HG02623 (cell line): ENCODE results near the gene SHC2.

Experiments
- ATAC-seq: cut with Tn5 transposase; IDR thresholded peaks from one replicate; pipeline ENCODE4 v1.9.1; 2021; ENCODE audit warnings: moderate library complexity; ENCODE audit not compliant: unreplicated experiment

Gene SHC2, protein sequence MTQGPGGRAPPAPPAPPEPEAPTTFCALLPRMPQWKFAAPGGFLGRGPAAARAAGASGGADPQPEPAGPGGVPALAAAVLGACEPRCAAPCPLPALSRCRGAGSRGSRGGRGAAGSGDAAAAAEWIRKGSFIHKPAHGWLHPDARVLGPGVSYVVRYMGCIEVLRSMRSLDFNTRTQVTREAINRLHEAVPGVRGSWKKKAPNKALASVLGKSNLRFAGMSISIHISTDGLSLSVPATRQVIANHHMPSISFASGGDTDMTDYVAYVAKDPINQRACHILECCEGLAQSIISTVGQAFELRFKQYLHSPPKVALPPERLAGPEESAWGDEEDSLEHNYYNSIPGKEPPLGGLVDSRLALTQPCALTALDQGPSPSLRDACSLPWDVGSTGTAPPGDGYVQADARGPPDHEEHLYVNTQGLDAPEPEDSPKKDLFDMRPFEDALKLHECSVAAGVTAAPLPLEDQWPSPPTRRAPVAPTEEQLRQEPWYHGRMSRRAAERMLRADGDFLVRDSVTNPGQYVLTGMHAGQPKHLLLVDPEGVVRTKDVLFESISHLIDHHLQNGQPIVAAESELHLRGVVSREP

DNA sequence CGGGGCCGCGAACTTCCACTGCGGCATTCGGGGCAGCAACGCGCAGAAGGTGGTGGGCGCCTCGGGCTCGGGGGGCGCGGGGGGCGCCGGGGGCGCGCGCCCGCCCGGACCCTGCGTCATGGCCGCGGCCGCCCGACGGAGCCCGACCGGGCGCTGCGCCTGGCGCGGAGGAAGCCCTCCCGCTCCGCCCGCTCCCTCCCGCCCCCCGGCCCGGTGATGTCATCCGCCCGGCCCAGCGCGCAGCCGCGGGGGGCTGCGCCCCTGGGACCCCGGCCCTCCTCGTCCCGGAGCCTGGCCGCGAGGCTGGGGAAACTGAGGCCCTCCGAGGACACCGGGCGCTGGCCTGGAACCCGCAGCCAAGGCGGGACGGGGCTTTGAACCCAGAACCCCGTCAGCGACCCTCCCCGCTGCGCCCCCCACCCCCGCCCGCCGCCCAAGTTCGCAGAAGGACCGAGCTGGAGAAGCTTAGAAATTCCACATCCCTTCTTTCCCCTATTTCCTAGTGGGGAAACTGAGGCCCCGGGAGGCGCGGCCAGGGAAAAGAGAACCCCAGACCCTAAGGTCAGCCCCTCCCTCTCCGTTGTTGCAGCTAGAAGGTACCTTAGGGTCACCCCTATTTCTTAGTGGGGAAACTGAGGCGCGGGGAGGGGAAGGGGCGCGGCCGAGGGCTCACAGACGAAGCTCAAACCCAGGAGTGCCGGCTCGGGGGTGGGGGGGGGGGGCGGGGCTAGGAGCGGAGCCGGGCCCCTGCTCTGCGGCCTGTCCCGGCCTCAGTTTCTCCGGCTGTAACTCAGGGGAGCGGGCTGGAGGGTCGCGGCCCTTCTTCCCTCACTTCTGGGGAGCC lies at the start of gene SHC2:
SHC2 (minus strand) TSS at position 157 of the 844 bp plus-strand sequence; CDS start at position 120, 37 bp downstream.
- ATAC-seq, result no peak

DNA sequence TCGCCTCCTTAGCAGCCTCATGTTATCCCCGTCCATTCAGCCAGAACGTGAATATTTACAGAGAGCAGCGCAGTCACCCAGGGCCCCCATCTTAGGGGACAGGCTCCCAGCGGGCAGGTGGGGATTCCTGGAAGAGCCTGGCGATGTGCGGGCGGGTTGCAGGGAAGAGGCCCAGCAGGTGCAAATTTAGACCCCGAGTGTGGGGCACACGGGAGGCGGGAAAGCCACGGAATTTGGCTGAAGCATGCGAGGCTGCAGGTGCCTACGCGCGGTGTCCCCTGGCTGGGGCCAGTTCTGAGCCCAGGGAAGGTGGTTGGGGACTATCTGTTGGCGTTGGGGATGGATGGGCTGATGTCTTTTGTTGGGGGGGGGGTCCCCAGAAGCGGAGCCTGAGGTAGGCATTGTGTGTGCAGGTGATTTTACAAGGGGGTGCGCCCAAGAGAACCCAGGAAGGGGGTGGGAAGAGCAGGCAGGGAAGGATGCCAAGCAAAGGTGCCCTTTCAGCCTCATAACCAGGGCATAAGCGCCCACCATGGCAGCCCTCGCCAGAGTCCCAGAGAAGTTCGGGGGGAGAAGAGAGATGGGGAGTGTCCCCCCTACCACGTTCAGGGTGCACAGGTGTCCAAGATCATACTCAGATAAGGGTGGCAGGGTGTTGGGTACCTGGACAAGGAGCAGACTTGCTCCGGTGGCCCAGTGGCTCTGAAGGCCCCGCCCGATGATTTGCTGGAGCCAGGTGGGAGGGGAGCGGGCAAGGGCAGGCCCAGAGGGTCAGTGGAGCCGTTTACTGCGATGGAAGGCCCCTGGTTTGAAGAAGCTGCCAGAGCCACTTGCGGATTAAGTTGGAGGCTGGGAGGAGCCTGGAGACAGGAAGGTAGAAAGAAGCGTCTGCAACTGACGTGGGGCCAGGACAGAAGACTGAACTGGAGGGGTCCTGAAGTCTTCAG lies 47.6 kb upstream of the SHC2 start:
- no peak for ATAC-seq

DNA sequence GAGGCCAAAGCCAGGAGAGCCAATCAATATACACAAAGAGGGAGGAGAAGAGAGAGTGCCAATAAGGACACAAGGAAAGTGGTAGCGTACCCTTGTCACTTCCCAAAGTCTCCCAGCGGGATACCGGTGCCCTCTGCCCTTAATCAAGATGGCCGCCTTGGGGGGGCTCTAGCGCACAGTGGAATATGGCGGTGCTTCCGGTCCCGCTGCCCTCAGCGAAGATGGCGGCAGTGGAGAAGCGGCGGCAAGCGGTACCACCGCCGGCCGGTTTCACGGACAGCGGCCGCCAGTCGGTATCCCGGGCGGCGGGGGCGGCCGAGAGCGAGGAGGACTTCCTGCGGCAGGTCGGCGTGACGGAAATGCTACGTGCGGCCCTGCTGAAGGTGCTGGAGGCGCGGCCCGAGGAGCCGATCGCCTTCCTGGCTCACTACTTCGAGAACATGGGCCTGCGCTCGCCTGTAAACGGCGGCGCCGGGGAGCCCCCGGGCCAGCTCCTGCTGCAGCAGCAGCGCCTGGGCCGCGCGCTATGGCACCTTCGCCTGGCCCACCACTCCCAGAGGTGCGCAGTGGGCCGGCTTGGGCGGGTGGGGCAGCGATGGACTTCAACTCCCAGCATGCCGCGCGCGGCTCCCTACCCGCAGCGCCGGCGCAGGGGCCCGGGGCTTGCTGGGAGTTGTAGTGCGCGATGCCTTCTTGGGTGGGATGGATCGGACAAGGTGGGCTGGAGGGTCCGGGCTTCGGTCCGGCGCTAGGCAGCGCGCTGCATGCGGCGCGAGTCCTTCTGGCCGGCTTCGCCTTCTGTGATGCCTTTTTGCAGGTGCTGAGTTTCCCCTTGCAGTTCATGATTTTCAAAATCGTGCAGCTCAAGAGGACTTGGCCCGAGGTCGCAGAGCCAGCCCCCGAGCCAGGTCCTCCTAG lies 46.7 kb upstream of the SHC2 start, which contains the start of gene TPGS1:
TPGS1 (plus strand) TSS at position 212 of the 918 bp plus-strand sequence; CDS start at position 222, 10 bp downstream.
- peak; percentile 43 for ATAC-seq

DNA sequence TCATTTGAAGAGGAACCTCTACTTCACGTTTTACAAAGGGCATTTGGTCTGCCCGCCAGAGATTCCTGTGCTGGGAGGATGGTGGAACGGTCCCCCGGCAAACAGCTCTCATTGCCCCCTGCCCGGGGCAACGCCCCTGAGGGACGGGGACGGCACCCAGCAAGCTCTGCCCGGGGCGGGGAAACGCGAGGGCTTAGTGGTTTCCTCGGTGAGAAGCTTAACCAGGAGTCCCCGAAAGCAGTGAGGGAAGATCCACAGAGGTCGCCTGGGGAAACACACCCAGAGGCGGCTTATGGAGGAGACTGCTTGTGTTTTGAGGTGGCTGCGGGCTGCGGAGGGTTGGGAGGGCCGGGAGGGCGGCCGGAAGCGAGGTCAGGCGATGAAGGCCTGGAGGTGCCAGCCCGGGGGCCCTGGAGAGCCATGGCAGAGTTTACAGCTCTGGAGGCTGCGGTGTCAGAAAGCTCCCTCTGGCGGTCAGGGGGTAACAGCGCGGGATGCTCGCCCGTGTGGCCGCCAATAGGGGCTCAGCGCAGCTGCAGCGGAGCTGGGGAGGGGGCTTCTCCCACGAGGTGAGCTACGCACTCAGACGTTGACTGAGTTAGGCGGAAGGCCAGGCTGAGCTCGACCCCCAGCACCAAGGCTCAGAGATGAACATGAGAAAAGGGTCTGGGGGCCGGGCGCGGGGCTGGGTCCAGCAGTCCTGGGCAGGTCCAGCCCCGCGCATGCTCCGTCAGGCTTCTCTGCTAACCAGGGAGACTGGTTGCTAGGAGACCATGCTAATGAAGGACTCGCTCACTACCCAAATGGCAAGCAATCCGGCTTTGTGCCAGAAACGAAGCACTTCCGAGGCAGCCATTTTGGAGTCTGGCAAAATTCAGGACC lies 45.8 kb upstream of the SHC2 start:
- ATAC-seq, result peak; percentile 67

DNA sequence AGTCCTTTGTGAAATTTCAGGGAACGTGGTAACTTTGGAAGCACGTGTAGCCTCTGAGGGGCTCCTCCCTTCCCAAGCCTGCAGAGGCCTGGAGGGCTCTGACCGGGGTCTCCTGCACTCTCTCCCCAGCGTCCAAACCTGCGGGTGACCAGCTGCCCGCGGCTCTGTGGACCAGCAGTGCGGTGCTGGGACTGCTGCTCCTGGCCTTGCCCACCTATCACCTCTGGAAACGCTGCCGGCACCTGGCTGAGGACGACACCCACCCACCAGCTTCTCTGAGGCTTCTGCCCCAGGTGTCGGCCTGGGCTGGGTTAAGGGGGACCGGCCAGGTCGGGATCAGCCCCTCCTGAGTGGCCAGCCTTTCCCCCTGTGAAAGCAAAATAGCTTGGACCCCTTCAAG lies 43.8 kb upstream of the SHC2 start:
- no peak for ATAC-seq

DNA sequence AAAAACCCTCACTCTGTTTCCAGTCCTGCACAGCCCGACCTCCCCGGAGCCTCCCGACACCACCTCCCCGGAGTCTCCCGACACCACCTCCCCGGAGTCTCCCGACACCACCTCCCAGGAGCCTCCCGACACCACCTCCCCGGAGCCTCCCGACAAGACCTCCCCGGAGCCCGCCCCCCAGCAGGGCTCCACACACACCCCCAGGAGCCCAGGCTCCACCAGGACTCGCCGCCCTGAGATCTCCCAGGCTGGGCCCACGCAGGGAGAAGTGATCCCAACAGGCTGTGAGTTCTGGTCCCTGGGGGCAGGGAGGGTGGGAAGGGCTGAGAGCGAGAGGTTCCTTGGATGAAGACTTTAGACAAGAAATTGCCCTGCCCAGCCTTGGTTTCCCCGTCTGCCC lies 40.8 kb upstream of the SHC2 start:
- no peak for ATAC-seq

DNA sequence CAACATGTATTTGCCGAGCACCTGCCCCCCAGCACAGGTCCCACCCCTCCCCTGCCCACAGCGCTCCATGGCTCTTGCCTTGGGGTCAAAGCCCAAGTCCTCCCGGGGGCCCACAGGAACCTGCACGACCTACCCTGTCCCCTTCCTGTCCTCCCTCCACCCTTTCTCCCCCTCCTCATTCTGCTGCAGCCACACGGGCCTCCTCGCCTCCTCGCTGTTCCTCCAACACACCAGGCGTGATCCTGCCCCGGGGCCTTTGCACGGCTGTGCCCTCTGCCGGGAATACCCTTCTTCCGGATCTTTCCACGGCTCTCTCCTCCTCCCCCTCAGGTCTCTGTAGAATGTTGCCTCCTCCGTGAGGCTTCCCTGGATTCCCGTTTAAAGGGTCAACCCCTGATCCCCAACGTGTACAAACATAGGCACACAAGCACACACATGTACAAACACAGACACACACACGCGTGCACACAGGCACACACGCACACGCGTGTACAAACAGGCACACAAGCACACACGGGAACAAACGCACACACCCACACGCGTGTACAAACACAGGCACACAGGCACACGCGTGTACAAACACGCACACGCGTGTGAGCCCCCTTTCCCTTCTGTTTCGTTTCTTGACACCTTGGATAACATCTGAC lies 38.3 kb upstream of the SHC2 start:
- ATAC-seq, result no peak

DNA sequence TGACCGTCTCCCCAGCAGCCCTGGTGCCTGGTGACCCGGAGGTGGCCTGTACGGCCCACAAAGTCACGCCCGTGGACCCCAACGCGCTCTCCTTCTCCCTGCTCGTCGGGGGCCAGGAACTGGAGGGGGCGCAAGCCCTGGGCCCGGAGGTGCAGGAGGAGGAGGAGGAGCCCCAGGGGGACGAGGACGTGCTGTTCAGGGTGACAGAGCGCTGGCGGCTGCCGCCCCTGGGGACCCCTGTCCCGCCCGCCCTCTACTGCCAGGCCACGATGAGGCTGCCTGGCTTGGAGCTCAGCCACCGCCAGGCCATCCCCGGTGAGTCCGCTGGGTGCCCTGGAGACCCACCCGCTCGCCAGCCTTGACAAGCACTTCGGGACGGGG lies 37.7 kb upstream of the SHC2 start:
- ATAC-seq, result no peak

DNA sequence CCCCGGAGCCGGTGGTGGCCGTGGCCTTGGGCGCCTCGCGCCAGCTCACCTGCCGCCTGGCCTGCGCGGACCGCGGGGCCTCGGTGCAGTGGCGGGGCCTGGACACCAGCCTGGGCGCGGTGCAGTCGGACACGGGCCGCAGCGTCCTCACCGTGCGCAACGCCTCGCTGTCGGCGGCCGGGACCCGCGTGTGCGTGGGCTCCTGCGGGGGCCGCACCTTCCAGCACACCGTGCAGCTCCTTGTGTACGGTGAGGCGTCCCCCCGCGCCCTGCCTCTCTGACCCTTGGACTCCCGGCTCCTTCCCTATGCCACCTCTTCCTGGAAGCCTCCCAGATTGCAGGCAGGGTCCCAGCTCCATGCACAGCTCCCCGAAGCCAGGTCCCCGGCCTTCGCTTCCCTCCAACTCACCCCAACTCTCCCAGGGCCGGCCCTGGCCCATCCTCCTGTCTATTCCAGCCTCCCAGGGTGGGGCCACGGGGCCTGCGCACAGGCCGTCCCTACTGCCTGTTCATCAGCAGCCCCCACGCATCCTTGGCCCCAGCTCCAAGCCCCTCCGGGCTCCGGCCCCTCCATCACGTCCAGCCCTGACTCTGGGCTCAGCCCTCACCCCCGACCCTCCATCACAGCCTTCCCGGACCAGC lies 37.2 kb upstream of the SHC2 start:
- ATAC-seq, result no peak

DNA sequence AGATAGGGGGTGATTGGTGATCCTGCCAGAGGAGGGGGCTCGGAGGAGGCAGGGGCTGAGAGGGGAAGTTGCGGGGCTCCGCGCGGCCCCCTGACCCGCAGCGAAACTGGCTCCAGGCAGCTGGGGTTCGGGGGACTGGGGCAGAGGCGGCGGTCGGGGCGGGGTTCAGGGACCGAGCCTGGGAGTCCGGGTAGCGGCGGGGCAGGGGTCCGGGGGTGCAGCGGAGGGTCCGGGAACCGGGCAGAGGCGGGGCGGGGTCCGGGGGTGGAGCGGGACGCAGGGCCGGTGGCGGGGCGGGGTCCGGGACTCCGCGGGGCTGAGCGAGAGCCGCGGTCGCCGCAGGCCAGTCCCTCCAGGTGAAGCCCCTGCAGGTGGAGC lies 36.6 kb upstream of the SHC2 start:
- no peak for ATAC-seq

DNA sequence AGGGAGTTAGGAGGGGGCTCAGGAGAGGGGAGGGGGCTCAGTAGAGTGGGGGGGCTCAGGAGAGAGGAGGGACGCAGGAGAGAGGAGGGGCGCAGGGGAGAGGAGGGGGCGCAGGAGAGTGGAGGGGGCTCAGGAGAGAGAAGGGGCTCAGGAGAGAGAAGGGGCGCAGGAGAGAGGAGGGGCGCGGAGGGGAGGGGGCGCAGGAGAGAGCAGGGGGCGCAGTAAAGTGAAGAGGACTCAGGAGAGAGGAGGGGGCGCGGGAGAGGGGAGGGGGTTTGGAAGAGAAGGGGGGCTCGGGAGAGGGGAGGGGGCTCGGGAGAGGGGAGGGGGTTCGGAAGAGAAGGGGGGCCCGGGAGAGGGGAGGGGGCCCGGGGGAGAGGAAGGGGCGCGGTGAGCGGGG lies 36.2 kb upstream of the SHC2 start:
- ATAC-seq, result no peak

DNA sequence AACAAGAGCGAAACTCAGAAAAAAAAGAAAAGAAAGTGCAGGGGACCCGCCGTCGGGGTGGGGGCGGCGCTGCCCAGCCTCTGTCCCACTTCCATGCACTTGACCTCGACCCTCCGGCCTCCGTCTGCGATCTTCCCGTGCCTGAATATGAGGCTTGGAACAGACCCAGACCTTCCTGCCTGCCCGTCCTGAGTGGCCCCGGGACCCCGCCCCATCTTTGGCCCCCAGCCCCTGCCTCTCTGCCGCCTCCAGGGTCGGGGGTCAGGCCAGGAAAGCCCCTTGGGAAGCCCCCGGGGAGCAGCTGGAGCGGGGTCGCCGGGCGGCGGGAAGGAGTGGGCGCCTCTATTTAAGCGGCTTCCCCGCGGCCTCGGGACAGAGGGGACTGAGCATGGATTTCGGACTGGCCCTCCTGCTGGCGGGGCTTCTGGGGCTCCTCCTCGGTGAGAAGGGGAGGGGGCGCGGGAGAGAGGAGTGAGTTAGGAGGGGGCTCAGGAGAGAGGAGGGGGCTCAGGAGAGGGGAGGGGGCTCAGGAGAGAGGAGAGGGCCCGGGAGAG lies 35.4 kb upstream of the SHC2 start, which contains the start of gene MADCAM1:
MADCAM1 (plus strand) TSS at position 375 of the 554 bp plus-strand sequence; CDS start at position 389, 14 bp downstream.
- ATAC-seq, result no peak

DNA sequence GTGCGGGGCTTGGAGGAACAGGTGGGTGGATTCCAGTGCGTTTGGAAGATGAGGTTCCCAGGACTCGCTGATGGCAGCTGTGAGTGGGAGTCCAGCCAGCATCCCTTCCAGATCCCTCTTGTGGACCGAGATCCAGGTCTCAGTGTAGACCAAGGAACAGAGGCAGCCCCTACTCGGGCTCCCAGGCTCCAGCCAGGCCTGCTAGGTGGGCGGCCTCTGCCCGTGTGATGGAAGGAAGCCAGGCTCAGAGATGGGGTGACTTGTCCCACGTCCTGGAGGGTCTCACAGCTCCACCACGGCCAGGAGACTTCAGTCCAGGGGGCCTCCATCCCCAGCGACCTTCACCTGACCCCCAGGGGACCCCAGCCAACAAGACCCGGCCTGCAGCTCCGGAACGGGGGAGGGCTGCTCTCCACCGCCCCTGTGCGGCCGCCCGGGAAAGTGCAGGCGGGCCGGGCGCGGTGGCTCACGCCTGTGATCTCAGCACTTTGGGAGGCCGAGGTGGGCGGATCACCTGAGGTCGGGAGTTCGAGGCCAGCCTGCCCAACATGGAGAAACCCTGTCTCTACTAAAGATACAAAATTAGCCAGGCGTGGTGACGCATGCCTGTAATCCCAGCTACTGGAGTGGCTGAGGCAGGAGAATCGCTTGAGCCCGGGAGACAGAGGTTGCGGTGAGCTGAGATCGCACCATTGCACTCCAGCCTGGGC lies 34.7 kb upstream of the SHC2 start:
- ATAC-seq, result no peak

DNA sequence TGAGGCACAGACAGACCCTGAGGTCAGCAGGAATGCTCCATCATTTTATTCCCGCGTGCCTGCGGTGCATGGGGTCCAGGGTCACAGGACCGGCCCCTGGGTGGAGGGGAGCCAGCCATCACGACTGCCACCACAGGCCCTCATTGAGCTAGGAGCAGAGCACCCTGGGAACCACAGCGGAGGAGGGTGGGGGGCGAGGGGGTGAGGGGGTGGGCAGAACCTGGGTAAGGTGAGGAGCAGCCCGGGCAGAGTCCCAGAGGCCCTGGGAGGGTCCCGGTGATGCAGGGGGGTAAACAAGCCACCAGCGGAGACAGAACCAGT lies 34.2 kb upstream of the SHC2 start:
- no peak for ATAC-seq

DNA sequence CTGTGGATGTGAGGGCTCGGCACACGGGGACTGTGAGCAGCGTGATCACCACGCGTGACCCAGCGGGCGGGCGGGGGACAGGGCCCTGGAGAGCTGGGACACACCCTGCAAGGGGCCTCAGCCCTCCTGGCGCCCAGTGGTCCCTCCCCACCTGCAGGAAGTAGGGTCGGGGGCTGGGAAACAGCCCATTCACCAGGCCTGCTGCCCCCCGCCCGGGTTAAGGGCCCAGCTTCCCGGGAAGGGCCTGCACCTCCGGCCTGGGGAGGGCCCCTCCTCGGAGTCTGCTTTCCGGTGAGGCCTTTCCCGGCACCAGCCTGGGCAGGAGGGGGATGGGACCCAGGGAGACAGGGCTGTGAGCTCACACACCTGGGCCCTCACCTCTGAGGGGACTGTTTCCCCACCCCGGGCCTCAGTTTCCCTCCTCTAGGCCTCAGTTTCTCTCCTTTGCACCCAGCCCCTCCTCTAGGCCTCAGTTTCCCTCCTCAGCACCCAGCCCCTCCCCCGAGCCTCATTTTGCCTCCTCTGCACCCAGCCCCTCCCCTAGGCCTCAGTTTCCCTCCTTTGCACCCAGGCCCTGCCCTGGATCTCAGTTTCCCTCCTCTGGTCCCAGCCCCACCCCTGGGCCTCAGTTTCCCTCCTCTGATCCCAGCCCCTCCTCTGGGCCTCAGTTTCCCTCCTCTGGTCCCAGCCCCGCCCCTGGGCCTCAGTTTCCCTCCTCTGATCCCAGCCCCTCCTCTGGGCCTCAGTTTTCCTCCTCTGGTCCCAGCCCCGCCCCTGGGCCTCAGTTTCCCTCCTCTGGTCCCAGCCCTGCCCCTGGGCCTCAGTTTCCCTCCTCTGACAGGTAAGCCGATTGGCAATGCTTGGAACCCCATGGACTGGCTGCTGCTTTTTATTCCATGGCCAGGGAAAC lies 33.6 kb upstream of the SHC2 start:
- no peak for ATAC-seq
